Amniotic epithelial cell (primary cell): ENCODE results near the gene TMSB4X.
"Not testable (repeated sequence)": the region's sequence is repeated elsewhere in the genome, so short reads cannot be mapped to it uniquely, and the experiment has no call there.

Experiments used
- DNase-seq: peaks from one replicate; pipeline ENCODE4 v3.0.0-alpha.2; 2010; ENCODE audit warnings: low read depth

The TMSB4X gene

DNA sequence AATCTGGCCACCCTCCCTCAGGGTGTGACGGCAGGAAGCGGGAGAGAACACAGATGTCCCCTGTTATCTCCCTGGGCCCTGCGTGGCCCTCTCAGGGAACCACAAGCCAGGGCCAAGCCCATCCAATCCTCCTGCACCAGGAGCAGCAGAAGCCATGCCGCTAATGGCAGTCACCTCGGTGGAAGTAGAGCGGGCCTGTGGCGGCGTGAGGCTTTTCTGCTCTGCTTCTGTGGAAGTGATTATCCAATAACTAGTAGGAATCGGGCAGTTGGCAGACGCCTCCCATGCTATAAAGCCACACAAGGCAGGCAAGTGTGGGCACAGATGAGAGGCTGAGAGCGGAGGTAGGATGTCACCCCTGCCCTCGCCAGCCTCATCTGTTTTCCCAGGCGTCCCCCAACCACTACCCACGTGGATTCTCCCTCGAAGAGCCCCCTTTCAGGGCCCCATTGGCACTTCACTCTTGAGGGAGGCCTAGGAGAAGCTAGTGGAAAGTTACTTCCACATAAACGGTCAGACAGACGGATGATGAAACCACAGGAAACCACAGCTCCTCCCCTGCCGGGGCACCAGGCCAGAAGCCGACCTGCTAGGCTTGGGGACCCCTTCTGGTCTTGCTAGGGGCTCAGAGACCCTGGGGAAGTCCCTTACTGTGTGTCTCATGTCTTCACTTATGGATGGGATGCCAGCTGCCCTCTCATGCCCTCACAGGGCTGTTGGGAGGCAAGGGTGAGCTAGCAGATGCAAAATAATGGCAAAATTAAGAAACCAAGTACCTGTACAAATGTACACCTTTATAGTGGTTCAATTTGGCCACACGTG lies 18.8 kb upstream of the TMSB4X start:
- DNase-seq: peak; percentile 84

DNA sequence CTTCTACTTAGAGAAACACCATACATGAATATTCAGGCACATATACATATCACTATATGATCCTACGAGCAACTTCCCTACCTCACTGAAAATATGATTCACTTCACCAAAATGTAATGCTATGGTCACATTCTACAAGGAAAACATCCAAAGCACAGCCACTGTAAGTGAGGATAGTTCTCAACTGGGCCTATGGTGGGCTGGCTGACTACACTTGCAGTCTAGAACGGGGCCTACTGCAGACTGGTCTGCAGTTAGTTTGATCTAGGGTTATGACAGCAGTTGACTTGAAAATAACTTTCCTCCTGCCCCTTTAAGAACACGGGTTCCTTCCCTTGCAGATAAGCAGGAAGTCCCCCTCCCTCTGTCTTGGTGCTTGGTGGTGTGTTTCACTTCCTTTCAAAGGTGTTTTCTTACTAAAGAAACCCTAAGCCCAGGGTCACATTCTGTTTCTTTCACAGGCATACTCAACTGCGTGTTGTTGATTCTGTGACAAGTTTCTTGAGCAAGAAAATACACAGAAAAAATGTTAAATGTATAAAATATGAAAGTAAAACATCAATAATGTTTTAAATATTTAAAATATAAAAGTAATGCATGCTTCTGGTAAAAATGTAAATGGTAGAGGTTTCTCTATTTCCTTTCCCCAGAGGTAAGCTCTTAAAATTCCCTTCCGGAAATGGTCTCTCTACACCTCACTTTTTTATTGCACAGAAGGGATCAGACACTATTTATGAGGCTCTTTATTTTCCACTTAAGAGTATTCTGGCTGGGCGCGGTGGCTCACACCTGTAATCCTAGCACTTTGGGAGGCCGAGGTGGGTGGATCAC lies 18.0 kb upstream of the TMSB4X start:
- DNase-seq: peak; percentile 67

DNA sequence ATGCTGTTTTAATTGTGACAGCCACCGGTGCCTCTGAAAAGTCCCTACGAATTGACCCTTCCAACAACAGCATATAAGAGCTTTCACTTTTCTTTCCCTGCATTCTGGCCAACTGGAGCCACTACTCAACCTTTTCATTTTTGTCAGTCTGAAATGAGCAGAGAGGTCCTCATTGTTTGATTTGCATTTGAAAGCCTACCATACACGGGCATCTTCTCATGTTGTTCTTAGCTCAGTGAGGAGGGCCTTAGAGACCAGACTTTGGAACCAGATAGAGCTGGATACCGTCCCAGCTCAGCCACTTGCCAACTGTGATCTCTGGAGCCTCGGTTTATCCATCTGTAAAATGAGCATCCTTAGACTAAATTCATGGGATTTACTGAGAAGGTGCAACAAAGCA lies 16.9 kb upstream of the TMSB4X start:
- DNase-seq: no peak

DNA sequence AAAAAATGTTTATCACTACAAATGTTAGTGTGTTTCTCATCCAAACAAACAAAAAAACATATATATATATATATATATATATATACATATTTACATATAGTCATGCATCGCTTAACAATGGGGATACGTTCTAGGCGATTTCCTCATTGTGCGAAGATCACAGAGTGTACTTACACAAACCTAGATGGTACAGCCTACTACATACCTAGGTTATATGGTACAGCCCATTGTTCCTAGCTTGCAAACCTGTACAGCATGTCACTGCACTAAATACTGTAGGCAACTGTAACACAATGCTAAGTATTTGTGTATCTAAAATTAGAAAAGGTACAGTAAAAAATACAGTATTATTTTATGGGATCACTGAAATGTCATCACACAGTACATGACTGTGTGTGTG lies 16.4 kb upstream of the TMSB4X start:
- DNase-seq: no peak

- no peak for DNase-seq
Measured at GRCh38 chrX:12961196-12961718, 13.7 kb upstream of the TMSB4X start.

GRCh38 chrX:12962041-12962504 lies 12.8 kb upstream of the TMSB4X start:
- DNase-seq: no peak

DNA sequence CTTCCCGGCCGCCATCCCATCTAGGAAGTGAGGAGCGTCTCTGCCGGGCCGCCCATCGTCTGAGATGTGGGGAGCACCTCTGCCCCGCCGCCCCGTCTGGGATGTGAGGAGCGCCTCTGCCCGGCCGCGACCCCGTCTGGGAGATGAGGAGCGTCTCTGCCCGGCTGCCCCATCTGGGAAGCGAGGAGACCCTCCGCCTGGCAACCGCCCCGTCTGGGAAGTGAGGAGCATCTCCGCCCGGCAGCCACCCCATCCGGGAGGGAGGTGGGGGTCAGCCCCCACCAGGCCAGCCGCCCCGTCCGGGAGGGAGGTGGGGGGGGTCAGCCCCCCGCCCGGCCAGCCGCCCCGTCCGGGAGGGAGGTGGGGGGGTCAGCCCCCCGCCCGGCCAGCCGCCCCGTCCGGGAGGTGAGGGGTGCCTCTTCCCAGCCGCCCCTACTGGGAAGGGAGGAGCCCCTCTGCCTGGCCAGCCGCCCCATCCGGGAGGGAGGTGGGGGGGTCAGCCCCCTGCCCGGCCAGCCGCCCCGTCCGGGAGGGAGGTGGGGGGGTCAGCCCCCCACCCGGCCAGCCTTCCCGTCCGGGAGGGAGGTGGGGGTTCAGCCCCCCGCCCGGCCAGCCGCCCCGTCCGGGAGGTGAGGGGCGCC lies 11.6 kb upstream of the TMSB4X start:
- not testable (repeated sequence) for DNase-seq

DNA sequence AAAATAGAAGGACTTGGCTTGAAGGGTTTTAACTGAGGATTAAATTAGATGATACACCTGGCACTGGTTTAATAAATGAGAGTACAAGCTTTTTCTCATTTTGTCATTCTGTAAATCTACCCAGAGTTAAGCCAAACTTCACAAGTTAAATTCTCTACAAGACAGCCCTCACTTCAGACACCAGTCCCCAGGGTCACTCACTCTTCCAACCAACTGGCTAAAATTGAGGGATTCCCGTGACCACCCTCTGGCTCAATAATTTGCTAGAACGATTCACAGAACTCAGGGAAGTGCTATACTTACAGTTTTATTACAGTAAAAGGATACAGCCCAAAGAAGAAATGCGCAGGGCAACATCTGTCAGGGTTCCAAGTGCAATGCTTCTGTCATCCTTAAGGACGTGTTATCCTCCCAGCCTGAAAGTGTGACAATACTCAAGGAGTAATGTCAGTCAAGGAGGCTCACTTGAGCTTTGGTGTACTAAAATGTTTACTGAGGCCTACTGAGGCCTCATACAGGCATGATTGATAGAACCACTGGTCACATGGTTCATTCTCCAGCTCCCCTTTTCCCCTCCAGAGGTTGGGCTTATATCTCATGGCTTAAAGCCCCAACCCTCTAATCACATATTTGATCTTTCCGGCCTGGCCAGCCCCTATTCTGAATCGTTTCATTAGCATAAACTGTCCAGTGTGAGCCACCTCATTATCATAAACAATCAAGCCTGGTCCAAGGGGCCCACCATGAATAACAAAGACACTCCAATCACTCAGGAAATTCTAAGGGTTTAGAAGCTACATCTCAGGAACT lies 9.6 kb upstream of the TMSB4X start:
- no peak for DNase-seq

GRCh38 chrX:12966151-12966550 lies 8.8 kb upstream of the TMSB4X start:
- DNase-seq: no peak

DNA sequence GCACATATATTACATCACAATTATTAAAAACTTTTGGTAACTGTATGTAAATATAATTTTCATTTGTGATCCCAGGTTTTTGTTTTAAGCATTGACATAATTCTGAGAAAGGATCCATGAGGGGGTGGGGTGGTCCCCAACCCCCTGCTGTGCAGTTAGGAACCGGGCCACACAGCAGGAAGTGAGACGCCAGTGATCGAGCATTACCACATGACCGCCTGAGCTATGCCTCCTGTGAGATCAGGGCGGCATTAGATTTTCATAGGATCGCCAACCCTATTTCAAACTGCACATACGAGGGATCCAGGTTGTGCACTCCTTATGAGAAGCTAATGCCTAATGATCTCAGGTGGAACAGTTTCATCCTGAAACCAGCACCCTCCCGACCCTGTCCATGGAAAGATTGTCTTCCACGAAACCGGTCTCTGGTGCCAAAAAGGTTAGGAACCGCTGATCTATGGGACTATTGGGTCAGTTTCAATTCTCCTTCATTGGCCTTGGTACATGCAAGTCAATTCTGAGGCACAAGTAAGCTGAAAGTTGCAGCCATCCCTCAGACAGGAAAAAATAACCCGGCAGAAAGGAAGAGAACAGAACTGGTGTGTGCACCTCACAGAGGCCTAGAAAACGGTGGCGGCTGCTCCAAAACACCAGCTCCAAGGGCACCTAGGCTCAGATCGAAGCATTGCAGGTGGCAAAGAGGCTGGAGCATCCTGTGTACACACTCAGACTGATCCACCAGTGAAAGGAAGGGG lies 7.0 kb upstream of the TMSB4X start:
- no peak for DNase-seq

DNA sequence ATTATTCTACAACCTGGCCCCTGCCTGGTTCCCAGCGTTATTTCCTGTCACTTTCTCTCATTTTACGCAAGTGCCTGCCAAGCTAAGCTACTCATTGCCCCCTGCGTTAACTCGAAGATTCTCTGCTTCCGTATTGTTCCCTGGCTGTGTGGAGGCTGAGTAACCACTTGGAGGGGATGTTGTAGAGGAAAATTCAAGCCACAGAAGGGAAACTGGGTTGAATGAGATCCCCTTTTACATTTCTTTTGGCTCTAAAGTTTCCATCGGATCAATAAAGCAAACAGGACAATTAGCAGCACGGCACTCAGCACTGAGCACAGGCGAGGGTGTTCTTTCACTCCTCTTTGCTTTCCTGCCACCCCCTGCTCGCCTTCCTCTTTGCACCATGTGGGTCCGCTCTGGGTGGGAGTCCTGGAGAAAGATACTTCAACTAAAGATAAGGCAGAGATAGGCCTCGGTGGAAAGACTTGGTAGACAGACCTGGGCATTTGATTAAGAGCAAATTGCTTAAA lies 4.2 kb upstream of the TMSB4X start:
- DNase-seq: peak; percentile 61

GRCh38 chrX:12971282-12972003 lies 3.5 kb upstream of the TMSB4X start:
- no peak for DNase-seq

DNA sequence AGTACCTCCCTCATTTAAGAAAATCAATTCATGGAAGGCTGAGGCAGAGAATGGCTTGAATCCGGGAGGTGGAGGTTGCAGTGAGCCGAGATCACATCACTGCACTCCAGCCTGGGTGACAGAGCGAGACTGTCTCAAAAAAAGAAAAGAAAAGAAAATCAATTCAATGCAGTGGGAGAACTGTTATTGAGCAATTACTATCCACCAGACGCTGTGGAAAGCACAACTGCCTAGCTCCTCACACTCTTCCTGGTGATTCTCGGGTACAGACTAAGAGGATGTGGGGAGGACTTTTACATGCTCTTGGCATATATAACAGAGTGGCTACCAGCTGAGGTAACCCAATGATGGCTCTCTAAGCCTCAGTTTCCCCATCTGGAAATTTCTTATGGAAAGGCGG lies 2.7 kb upstream of the TMSB4X start:
- no peak for DNase-seq

DNA sequence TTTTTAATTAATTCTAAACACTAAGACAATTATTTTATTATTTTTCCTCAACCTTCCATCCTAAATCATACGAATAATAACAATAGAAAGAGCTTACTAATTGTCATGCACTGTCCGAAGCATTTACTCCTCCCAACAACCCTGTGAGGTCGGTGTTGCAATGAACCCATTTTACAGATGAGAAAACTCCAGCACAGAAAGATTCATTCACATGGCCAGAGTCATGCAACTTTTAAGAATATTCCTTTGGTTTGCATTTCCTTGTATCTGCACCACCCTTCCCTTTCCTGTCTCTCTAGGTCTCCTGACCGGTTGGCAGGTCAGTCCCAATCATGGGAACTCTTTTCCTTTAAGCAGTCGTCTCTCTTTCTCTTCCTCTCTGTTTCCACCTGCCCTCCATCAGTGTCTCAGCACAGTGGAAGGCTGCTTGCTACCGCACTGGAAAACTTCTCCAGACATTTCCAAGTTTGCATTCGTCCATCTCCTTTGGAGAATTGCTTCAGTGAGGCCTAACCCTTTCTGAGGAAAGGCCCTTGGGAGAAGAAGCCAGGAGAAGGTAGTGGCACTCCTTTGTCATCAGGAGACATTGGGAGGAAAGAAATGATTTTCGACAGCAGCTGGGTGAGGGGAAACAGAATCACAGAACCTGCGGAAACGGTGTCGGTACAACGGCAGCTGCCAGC lies 1.9 kb upstream of the TMSB4X start:
- no peak for DNase-seq

GRCh38 chrX:12973561-12974304 lies 1.2 kb upstream of the TMSB4X start:
- no peak for DNase-seq

- peak; percentile 38 for DNase-seq
Measured at GRCh38 chrX:12974305-12974795, 560 bp upstream of the TMSB4X start.

GRCh38 chrX:12975670-12975965 lies 708 bp downstream of the TMSB4X start:
- DNase-seq: no peak

DNA sequence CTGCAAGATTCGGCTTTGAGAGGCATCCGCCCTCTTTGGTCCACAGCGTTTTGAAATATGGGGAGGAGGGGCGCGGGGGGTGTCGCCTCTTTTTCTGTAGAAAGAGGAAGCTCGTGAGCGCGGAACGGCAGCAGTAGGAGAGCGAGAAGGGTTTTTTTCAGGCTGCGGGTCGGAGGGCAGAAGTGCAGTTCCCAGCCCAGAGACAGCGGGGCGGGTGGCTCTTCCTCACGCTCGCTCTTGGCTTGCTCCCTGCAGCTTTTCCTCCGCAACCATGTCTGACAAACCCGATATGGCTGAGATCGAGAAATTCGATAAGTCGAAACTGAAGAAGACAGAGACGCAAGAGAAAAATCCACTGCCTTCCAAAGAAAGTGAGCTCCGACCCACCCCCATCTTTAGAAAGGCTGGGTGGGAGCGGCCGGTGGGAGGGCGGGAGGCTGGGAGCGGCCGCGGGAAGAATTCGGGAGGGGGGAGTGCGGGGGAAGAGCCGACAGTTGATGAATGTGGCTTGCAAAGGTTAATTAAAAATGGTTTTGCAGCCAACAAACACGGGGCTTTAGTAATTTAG lies 1.2 kb downstream of the TMSB4X start:
- peak; percentile 51 for DNase-seq
